Iris pigment epithelial cell (primary cell): ENCODE measurements around the gene MYO15B.

Experiments
- DNase-seq: peaks from one replicate; pipeline ENCODE4 v3.0.0-alpha.2; 2011; ENCODE audit warnings: low read depth

Gene MYO15B

DNA sequence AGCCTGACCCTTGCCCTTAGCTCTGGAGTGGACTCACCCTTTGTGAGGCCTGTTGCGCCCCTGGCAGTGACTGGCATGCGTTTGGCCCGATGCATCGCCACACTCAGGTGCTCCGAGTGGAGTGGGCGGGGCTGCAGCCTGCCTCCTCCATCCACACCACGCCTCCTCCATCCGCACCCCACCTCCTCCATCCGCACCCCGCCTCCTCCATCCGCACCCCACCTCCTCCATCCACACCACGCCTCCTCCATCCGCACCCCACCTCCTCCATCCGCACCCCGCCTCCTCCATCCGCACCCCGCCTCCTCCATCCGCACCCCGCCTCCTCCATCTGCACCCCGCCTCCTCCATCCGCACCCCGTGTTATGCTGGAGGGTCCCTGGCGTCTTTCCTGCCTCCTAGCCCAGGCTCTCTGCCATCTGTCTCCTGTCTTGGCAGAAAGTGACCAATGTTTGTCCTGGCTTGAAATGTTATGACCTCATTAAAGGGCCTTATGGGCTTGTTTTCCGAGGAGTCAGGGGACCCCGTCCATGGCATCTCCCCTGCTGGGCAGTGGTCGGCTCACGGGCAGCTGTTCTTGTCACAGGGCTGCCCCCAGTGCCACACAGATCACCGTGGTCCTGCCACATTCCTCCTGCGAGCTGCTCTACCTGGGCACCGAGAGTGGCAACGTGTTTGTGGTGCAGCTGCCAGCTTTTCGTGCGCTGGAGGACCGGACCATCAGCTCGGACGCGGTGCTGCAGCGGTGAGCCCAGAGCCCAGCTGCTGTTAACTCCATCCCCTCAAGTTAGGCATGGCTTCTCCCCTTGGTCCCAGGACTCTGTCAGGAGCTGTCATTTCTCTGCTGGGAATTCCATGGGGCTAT, 28.7 kb upstream of the MYO15B start:
- DNase-seq, result no peak

DNA sequence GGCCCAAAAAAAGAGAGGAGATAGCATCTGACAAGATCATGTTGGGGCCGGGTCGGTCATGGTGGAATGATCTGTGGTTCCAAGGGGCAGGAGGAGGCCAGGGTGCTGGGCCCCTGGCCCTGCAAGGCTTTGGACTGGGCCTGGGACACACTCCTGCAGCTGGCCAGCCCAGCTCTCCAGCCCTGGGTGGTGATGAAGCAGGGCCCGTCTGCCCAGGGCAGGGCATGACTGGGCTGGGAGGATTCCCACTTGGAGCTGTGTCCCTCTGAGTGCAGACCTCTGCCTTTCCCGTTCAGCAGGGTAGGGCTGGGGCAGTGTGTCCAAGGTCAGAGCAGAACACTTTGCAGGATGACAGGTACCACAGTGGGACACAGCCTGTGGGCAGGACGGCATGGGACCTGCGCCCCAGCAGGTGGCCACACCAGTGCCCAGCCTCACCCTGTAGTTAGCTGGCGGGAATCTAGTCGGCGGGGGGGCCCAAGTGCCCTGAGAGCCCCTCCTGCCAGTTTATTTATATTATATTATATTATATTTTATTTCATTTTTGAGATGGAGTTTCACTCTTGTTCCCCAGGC, 27.6 kb upstream of the MYO15B start:
- no peak for DNase-seq

DNA sequence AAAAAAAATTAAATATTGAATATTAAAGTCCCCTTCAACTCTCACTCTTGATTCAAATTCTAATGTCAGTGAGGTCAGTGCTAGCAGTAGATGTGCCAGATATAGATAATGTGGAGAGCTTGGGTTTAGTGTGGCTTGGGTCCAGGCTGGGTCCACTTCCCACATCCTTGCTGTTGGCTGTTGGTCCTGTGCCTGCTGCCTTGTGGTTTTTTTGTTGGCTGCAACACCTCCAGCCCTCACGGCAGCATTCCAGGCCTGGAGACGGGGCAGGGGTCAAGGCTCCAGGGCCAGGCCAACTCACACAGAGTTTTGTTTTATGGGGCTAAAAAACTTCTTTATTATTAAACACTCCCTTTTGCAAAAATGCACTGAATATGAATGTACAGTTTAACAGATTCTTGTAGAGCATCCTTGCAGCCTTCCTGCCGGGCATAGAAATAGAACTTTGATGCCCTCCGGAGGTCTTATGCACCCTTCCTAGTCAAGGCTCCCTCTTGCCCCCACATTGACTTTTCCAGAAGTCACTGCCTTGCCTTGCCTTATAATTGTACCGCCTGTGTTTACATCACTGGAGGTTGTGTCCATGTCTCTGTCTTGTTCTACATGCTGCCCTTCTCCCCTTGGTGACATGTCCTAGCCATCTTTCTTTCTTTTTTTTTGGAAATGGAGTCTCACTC, 25.5 kb upstream of the MYO15B start:
- no peak for DNase-seq

DNA sequence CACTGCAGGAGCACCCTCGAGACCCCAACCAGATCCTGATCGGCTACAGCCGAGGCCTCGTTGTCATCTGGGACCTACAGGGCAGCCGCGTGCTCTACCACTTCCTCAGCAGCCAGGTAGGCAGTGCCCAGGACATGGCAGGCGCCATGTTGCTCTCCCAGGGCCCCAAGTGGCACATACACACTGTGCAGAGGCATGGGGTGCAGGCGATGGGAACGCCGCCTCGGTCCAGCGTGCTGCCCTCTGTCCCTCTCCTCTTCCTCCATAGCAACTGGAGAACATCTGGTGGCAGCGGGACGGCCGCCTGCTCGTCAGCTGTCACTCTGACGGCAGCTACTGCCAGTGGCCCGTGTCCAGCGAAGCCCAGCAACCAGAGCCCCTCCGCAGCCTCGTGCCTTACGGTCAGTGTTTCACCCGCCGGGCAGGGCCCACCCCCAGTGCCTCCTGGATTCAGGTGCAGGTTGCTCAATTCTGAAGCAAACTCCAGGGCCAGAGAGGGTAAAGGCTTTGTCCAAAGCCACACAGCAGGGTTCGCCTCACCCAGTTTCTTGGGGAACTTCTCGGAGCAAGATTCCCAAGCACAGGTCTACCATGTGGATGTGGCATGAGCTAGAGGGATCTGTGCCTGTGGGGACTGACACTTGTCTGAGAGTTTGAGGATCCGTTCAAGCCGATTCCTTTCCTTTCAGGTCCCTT, 24.4 kb upstream of the MYO15B start:
- no peak for DNase-seq

DNA sequence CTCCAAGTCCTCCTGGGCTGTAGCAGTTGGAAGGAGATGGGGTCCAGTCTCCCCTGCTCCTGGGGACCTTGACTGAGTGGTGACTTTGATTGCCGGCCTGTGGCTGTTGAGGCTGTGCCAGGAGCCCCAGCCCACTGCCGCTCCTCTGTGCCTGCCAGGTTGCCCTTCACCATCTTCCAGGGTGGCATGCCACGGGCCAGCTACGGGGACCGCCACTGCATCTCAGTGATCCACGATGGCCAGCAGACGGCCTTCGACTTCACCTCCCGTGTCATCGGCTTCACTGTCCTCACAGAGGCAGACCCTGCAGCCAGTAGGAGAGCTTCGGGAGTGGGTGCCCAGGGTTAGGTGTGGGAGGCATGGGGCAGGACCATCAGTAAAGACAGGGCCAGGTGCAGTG, 23.4 kb upstream of the MYO15B start:
- no peak for DNase-seq

DNA sequence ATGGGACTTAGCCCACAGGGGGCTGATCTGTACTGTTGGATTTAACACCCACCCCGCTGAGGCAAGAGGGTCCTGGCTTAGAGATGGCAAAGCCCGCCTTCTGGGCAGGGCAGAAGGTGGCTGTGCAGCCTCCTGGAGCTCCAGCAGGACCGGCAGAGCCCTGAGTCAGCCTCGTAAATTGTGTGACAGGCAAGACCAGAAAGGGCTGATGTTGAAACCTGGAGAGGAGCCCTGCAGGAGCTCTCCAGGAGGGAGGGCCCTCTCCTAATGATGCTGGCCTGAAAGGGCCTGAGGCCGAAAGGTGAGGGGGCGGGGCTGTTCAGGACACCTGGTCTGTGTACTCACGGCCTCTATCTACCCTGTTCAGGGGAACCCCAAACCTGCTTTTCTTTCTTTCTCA, 22.5 kb upstream of the MYO15B start:
- no peak for DNase-seq

DNA sequence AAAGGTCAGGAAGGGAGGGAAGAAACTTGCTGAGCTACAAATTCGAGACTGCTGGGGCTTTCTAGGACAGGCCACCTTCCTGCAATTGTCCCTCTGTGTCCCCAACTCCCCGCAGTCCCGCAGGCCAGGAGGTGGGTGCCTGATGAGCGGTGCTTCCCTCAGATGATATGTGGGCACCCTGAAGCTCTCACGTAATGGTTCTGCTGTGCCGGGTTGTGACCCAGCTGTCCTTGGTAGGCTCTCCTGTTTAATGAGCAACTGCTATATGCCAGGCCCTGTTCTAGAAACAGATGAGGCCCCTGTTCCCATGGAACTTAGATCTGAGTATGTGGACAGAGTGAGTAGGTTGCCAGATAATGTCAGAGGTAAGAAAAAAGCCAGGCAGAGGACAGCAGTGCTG, 22.0 kb upstream of the MYO15B start:
- DNase-seq, result no peak

DNA sequence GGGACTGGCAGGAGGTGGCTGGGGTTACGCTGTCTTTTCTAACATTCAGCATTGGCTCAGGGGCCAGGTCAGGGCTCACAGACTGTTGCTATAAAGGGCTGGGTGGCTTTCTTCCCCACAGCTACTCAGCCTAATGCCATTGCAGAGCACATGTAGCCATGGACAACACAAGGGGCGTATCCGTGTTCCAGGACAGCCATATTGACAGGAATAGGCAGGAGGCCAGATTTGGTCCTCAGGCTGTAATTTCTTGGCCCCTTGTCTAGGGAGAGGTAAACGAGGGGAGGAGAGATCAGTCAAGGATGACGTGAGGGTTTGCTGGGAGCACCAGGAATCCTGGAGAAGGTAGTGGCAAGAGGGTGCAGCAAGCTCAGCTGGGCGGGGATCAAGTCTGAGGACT, 21.2 kb upstream of the MYO15B start:
- no peak for DNase-seq

DNA sequence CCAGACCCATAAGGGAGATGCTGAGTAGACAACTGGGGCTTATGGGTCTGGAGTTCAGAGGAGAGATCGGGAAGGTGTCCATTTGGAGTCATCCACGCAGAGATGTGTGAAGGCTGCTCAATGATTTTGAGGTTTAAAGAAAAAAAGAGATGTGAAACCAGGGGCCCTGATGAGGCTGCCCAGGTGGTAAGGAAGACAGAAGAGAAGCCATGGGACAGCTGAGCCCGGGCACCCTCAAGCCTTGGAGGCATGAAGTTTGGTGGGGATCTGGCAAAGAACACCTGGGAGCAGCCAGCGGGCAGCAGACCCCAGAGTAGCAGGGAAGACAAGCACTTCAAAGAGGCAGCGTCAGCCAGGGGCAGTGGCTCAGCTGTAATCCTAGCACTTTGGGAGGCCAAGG, 20.8 kb upstream of the MYO15B start:
- DNase-seq, result no peak

DNA sequence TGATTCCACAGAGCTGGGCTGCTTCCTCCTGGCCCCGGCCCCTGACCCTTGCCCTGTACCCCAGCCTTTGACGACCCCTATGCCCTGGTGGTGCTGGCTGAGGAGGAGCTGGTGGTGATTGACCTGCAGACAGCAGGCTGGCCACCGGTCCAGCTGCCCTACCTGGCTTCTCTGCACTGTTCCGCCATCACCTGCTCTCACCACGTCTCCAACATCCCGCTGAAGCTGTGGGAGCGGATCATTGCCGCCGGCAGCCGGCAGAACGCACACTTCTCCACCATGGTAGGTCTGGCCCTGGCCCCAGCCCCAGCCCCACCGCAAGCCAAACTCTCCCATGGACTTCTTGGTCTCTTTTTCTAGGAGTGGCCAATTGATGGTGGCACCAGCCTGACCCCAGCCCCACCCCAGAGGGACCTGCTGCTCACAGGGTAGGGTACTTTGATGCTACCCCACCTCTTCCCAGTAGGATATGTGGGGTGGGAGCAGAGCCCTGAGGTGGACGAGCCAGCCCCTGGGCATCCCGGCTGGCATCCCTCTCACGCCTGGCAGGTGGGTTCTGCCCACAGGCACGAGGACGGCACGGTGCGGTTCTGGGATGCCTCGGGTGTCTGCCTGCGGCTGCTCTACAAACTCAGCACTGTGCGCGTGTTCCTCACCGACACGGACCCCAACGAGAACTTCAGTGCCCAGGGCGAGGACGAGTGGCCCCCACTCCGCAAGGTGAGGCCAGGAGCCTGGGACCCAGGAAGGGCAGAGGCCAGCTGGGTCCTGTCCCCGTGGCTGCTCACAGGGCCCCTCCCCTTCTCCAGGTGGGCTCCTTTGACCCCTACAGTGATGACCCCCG, 19.0 kb upstream of the MYO15B start:
- no peak for DNase-seq

DNA sequence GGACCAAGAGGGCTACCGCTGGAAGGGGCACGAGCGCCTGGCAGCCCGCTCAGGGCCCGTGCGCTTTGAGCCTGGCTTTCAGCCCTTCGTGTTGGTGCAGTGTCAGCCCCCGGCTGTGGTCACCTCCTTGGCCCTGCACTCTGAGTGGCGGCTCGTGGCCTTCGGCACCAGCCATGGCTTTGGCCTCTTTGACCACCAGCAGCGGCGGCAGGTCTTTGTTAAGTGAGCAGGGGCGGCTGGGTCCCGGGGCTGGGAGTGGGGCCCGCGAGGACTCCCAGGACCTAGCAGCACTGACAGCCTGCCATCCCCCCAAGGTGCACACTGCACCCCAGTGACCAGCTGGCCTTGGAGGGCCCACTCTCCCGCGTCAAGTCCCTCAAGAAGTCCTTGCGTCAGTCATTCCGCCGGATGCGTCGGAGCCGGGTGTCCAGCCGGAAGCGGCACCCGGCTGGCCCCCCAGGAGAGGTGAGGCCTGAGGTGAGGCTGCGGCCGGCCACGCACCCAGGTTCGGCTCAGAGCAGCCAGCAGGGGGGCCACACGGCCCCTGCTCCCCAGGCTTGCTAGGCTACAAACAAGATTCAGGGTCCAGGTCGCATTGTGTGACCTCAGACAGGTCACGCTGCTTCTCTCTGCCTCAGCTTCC, 17.4 kb upstream of the MYO15B start:
- no peak for DNase-seq

DNA sequence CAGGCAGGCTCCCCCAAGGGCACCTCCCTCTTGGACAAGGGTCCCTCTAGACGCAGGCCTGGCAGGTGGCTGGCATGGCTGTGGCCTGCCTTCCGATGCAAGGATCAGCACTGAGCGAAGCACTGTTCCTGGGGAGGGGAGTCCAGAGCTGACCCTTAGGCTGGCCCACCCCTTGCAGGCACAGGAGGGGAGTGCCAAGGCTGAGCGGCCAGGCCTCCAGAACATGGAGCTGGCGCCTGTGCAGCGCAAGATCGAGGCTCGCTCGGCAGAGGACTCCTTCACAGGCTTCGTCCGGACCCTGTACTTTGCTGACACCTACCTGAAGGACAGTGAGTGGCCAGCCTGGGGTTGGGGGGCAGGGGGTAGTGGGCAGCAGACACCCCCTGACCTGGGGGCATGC, 16.8 kb upstream of the MYO15B start:
- DNase-seq, result no peak

DNA sequence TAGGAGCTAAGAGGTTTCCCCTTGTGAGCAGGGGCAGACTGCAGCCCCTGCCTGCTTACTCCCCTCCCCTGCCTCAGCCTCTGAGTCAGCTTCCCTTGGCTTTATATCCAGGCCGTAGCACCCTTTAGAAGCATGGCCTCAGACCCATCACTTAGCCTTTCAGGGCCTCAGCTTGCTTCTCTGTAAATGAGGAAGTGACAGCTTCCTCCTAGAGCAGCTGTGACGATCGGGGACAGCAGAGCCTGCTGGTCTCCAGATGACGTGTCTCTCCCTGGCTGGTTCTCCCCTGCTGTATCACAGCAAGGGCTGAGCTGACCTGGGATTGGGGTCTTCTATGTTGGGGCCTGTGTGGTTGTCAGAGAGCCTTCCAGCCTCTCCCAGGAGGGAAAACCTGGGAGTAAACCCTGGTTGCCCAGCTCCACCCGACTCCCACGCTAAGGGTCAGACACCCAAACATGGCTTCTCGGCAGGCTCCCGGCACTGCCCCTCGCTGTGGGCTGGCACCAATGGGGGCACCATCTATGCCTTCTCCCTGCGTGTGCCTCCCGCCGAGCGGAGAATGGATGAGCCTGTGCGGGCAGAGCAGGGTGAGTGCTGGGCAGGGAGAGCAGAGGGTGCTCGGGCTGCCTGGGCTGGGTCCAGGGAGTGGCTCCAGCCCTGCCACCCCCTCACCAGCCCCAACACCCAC, 16.3 kb upstream of the MYO15B start:
- peak; percentile 28 for DNase-seq

DNA sequence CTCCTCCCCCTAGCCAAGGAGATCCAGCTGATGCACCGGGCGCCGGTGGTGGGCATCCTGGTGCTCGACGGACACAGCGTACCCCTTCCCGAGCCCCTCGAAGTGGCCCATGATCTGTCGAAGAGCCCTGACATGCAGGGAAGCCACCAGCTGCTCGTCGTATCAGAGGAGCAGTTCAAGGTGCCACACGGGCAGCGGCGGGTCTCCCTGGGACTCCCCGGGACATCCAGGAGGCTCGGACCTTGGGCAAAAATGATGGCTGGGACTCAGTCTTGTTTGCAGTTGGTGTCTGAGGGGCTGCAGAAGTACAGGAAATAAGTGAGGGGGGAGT, 15.8 kb upstream of the MYO15B start:
- DNase-seq, result no peak

DNA sequence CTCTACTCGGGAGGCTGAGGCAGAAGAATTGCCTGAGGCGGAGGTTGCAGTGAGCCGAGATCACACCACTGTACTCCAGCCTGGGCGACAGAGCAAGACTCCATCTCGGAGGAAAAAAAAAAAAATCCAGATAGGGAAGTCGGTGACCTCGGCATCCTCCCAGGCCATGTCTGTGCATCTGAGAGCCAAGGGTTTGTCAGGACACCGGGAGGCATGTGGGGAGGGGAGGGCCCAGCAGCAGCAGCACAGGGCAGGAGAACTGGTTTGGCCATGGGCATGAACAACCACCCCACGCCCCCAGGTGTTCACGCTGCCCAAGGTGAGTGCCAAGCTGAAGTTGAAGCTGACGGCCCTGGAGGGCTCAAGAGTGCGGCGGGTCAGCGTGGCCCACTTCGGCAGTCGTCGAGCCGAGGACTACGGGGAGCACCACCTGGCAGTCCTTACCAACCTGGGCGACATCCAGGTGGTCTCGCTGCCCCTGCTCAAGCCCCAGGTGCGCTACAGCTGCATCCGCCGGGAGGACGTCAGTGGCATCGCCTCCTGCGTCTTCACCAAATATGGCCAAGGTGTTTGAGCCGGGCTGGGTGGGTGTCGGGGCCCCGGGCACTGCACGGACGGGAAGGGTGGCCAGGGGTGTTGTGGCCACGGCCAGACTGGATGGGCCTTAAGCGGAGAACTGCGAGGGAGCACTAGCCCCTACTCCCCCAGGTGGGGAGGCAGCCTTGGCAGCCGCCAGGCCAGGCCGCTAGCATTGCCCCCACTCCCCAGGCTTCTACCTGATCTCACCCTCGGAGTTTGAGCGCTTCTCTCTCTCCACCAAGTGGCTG, 14.7 kb upstream of the MYO15B start:
- DNase-seq, result no peak

DNA sequence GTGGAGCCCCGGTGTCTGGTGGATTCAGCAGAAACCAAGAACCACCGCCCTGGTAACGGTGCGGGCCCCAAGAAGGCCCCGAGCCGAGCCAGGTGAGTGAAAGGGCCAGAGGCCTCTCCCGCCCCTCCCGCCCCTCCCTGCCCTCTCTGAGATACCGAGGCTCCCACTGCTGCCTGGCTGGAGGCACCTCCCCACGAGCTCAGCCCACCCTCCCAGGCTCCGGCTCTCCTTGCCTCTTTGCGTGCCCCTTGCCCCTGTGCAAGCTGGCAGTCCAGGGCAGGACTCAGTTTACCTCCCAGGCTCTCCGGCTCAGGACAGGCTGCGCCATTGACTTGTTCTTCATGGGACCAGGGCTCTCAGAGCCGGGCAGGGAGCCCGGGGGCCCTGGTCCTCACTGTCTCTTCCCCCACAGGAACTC, 14.1 kb upstream of the MYO15B start:
- no peak for DNase-seq

DNA sequence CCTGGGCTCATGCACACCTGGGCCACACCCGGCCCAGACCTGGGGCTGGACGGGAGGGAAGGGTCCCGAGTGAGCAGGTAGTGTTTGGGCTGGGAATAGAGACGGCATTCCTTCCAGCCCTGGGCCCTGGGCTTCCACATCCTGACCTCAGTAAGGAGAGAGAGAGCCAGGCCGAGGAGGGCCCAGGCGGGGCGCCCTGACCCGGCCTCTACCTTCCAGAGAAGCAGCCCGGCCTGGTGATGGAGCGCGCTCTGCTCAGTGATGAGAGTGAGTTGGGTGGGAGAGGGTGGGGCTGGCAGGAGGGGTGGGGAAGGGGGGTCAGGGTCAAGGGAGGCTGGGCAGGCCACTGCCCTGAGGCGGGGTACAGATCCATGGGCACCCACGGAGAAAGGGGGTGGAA, 13.6 kb upstream of the MYO15B start:
- no peak for DNase-seq

DNA sequence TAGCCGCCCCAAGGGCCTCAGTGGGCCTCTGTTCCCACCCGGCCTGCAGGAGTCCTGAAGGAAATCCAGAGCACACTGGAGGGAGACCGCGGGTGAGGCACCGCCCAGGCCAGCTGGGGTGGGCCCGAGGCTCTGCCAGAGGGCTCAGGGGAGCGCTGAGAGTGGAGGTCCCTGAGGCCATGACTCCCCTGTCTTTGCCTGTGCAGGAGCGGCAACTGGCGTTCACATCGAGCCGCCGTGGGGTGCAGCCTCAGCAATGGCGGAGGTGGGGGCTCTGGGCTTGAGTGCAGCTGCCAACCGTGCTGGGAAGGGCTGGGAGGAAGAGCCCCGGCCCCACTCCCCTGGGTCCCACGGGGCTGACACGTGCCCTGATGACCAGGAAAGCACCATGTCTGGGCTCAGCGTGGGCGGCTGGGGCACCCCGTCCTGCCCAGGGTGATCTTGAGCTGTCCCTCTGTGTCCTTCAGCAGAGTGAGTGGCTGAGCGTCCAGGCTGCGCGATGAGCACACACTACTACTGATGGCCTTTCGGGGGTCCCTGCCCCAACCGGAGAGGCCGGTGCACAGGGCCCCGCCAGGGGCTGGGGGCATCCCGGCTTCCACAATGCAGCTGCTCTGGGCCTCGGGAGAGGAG, 13.1 kb upstream of the MYO15B start:
- DNase-seq, result no peak

DNA sequence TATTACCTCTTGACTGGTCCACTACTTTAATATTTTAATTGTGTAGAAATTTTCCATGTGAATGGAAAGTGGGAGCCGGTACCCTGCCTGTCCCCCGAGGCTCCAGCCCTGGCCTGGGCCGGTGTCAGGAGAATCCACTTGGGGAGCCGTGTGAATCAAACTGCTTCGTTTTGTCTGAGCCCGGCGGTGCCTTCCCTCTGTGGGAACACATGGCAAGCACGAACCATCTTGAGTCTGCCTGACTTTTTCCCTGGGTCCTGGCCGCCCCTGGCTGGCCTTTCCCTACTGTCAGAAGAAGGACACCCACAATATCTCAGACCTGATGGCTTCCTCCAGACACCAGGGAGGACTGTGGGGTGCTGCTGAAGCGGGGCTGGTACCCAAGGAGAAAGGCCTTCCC, 12.4 kb upstream of the MYO15B start:
- DNase-seq, result no peak
